Transverse colon (tissue), 4 donors: ENCODE data around the gene SBSN. TPM values are rescaled to one million over a fixed set of nuclear protein-coding genes. Genes with fewer than 3 reads are reported as not detected.

ENCODE experiments used
- DNase-seq: peaks from one replicate; pipeline ENCODE4 v3.0.0-alpha.2; 2019
- H3K27ac ChIP-seq, 4 donors: fragments of 200-600 bp; sonication (generic); 2 replicates each; pipeline ENCODE4 v1.5.1; 2016 to 2018; ENCODE audit warnings: inconsistent platforms in 4 of 4
- H3K27me3 ChIP-seq: fragments of 200-600 bp; sonication (generic); 2 replicates; pipeline ENCODE4 v1.5.1; 2017; ENCODE audit warnings: inconsistent platforms
- H3K36me3 ChIP-seq, 4 donors: fragments of 200-600 bp; sonication (generic); 2 replicates each; pipeline ENCODE4 v1.5.1; 2017 to 2019; ENCODE audit warnings: inconsistent platforms in 4 of 4
- H3K4me1 ChIP-seq, 4 donors: fragments of 200-600 bp; sonication (generic); 2 replicates each; pipeline ENCODE4 v1.5.1; 2017 to 2020; ENCODE audit warnings: inconsistent platforms in 4 of 4
- H3K4me3 ChIP-seq, 4 donors: fragments of 200-600 bp; sonication (generic); 1 replicate in 1 of 4; 2 replicates in 3 of 4; pipeline versions ENCODE4 v1.5.1 to v1.6.1; 2017 to 2019; ENCODE audit warnings: inconsistent platforms in 4 of 4
- H3K9me3 ChIP-seq, 2 donors: fragments of 200-600 bp; sonication (generic); 2 replicates each; pipeline ENCODE4 v1.5.1; 2017 to 2019; ENCODE audit warnings: inconsistent platforms in 2 of 2
- CTCF ChIP-seq, 5 experiments: fragments of 200-600 bp in 3 of 5; fragments of 450-650 bp in 2 of 5; sonication (generic) in 3 of 5; IDR thresholded peaks; 1 replicate in 2 of 5; 2 replicates in 3 of 5; pipeline ENCODE4 v1.5.1; 2016 to 2017; ENCODE audit warnings: antibody characterized with exemption in 5 of 5, inconsistent platforms in 3 of 5, mild to moderate bottlenecking in 2 of 5, moderate library complexity in 1 of 5
- EP300 ChIP-seq: sonication (generic); formaldehyde crosslinking; IDR thresholded peaks from one replicate; pipeline ENCODE4 v1.6.1; 2017; ENCODE audit warnings: antibody characterized with exemption, low read depth
- POLR2A ChIP-seq: fragments of 450-650 bp; IDR thresholded peaks from one replicate; pipeline ENCODE4 v1.6.1; 2016; ENCODE audit warnings: antibody characterized with exemption, mild to moderate bottlenecking, moderate library complexity
- POLR2AphosphoS5 ChIP-seq, 3 donors: sonication (generic); formaldehyde crosslinking; IDR thresholded peaks; one replicate each; pipeline ENCODE4 v1.6.1; 2016; ENCODE audit warnings: antibody characterized with exemption in 3 of 3
- WGBS, 2 donors: methylation state at CpG; one replicate each; pipeline ENCODE4 v1.1.5; 2018; ENCODE audit warnings: low coverage in 1 of 2; 5-methylcytosine and 5-hydroxymethylcytosine counted together
- in situ Hi-C, 4 donors: fragments of 200-750 bp; cut with MboI; loops; one replicate each; pipeline versions ENCODE4 v1.15.0 to v1.15.1; 2017; ENCODE audit warnings: low sequenced_read_pairs in 3 of 4, low pct_ligation_motif_present in 1 of 4, low pct_unique_long_range_greater_than_20kb in 1 of 4
- intact Hi-C: fragments of 100-400 bp; cut with DNase I; formaldehyde crosslinking; loops from one replicate; pipeline ENCODE4 v1.15.1; 2023; ENCODE audit warnings: low total_unique reads
- total RNA-seq, 4 donors: library from RNA; depleted of rRNA; stranded (reverse); fragments of >200 nt; gene quantifications; one replicate each; pipeline ENCODE4 v1.1.0, GENCODE V29; 2016

The SBSN gene
- total RNA-seq, 4 donors from 2014 or later = not detected

DNA sequence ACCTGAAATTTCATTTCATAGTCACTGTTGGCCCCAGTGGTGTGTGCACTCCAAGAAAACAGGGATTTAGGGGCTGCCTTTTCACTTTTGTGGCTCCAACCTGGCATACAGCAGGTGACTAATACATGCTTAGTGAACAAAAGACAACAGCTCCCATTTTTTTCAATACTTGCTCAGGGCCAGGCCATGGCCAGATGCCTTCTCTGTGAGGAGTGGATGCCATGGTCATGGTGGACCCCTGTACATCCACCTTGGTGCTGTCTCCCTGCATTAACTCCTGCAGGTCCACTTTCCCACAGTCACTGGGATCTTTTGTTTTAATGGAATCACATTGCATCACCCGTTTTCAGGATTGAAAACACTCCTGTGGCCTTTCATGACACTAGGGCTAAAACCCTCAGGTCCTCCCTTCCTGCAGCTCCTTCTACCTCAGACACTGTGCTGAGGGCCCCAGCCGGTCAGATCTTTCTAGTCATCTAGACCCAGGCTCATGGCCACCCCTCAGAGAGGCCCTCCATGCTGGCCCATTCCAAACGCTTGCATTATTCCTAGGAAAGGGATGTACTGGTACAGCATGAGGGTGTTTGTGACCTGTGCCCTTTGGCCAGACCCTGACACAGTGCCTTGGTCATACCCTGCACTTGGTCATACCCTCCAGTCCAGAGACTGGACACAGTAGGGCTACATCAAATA lies 16.1 kb upstream of the SBSN start:
- TF ChIP-seq EP300 (no peak), POLR2A (no peak), CTCF (IDR thresholded peaks at IDR 0.05) (no peak), POLR2AphosphoS5 (IDR thresholded peaks at IDR 0.05) (no peak)
- peak overlapping the region in 2 of 4 donors; percentile 75 to 81 for H3K27ac ChIP-seq
- H3K27me3 ChIP-seq = no peaks in the 10 kb centered on the region
- intact Hi-C loops = loop anchor here (10.0 kb wide), 2 partner anchors 91 to 171 kb away; partner anchors contain the start of gene KMT2B
- 52% methylated on average over 3 of the region's 3 CpGs; no CpG with 5 or more reads in 1 of the 2 donors for WGBS, 2 donors
- H3K4me1 ChIP-seq = peaks cover 14 to 21% (median 17%) of the 10 kb centered on the region in 4 donors
- H3K36me3 ChIP-seq = no peaks in the 10 kb centered on the region
- no peak for DNase-seq
- H3K4me3 ChIP-seq = peak overlapping the region in 3 of 4 donors; percentile 75 to 85 (median 77)
- no peaks in the 10 kb centered on the region for H3K9me3 ChIP-seq
- in situ Hi-C loops = no loop called here

DNA sequence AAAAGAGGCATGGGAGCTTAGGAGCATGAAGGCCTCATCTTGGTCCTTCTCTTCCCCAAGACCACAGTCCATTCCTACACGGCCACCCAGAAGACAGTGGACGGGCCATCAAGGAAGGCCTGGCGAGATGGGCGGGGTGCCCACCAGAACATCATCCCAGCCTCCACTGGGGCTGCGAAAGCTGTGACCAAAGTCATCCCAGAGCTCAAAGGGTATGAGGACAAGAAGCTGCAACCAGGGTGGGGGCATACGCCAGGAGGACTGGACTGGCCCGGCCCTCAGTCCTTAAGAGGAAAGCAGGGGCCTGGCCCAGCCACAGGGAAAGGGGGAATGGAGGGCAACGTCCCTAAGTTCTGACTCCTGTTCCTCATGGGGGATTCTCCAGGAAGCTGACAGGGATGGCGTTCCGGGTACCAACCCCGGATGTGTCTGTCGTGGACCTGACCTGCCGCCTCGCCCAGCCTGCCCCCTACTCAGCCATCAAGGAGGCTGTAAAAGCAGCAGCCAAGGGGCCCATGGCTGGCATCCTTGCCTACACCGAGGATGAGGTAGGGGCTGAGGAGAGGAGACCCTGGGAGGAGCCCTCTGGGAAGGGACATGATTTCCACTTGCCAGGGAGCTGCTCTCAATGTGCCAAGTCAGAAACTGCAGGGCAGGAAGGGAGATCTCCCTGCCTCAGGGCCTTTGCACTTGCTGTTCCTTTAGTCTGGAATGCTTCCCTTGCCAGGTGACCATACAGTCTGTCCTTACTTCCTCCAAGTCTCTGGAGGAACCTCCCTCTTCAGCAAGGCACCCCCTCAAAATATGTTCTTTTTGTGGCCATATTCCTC lies 15.4 kb upstream of the SBSN start:
- DNase-seq = no peak
- in situ Hi-C loops (no loop called here), intact Hi-C loops (loop anchor here (10.0 kb wide), 2 partner anchors 91 to 171 kb away; partner anchors contain the start of gene KMT2B)
- Histone ChIP-seq H3K4me1 (peaks cover 14 to 21% (median 17%) of the 10 kb centered on the region in 4 donors), H3K27ac (no peak overlapping the region), H3K9me3 (no peaks in the 10 kb centered on the region), H3K36me3 (no peaks in the 10 kb centered on the region), H3K4me3 (no peak overlapping the region), H3K27me3 (no peaks in the 10 kb centered on the region)
- WGBS, 2 donors = 95% methylated on average over 15 of the region's 15 CpGs; no CpG with 5 or more reads in 1 of the 2 donors
- TF ChIP-seq POLR2AphosphoS5 (IDR thresholded peaks at IDR 0.05) = no peak

DNA sequence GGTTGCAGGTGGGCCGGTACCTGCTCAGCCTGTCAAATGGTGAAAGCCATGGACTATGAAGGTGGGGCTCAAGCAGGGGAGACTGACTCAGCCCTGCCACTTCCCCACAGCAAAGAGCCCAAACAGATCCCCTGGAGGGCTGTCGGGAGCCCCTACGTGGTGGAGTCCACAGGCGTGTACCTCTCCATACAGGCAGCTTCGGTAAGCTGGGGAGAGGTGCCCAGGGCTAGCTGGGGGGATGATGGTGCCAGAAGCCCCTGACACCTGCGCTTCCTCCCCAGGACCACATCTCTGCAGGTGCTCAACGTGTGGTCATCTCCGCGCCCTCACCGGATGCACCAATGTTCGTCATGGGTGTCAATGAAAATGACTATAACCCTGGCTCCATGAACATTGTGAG lies 14.1 kb upstream of the SBSN start:
- Histone ChIP-seq H3K4me1 (peaks cover 14 to 21% (median 17%) of the 10 kb centered on the region in 4 donors), H3K27ac (no peak overlapping the region), H3K27me3 (no peaks in the 10 kb centered on the region), H3K36me3 (no peaks in the 10 kb centered on the region), H3K4me3 (no peak overlapping the region), H3K9me3 (no peaks in the 10 kb centered on the region)
- TF ChIP-seq CTCF (IDR thresholded peaks at IDR 0.05) (no peak), EP300 (no peak), POLR2AphosphoS5 (IDR thresholded peaks at IDR 0.05) (no peak)
- in situ Hi-C loops = no loop called here
- intact Hi-C loops = loop anchor here (10.0 kb wide), 2 partner anchors 93 to 173 kb away; partner anchors contain the start of gene KMT2B
- no peak for DNase-seq
- 94% methylated on average over 11 of the region's 11 CpGs; no CpG with 5 or more reads in 1 of the 2 donors for WGBS, 2 donors

DNA sequence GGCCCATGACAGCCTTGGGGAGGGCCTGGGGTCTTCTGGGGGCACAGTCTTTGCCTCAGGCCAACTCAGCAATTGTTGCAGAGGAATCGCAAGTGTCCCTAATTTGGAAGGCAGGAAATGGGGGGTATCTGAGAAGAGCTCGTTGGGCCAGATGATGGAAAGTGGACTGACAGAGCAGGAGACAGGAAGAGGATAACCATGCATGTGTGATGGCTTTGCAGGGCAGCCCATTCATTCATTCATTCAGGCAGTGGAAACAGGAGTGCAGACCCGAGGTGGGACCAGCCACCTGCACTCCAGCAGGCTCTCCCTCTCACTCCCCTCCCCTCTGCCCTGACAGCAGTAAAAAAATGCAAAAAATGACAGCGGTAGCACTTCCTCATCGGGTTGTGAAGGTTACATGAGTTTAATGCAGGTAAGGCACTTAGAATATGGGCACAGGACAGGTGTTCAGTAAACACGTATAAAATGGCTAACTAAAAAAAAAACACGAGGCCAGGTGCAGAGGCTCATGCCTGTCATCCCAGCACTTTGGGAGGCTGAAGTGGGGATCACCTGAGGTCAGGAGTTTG lies 12.3 kb upstream of the SBSN start:
- no peak for DNase-seq
- Histone ChIP-seq H3K4me3 (no peak overlapping the region), H3K27ac (no peak overlapping the region), H3K9me3 (no peaks in the 10 kb centered on the region), H3K4me1 (peaks cover 5 to 11% (median 6%) of the 10 kb centered on the region in 4 donors), H3K36me3 (no peaks in the 10 kb centered on the region), H3K27me3 (no peaks in the 10 kb centered on the region)
- TF ChIP-seq POLR2AphosphoS5 (IDR thresholded peaks at IDR 0.05) (no peak), CTCF (IDR thresholded peaks at IDR 0.05) (no peak), POLR2A (no peak), EP300 (no peak)
- WGBS, 2 donors = 57 to 75% methylated on average over 3 to 7 of the region's 7 CpGs
- in situ Hi-C loops = no loop called here
- intact Hi-C loops = loop anchor here (10.0 kb wide), 2 partner anchors 94 to 174 kb away; partner anchors contain the start of gene KMT2B
